ENCODE results near the gene FAAP20. TPM values are rescaled to one million over a fixed set of nuclear protein-coding genes. Genes with fewer than 3 reads are reported as not detected.
A peak's percentile ranks its signal among the peaks of the same experiment; 100 is the strongest.

The FAAP20 gene
- total and polyA plus RNA-seq, 2 experiments from 2014 or later, result 34.5 to 122 TPM

DNA sequence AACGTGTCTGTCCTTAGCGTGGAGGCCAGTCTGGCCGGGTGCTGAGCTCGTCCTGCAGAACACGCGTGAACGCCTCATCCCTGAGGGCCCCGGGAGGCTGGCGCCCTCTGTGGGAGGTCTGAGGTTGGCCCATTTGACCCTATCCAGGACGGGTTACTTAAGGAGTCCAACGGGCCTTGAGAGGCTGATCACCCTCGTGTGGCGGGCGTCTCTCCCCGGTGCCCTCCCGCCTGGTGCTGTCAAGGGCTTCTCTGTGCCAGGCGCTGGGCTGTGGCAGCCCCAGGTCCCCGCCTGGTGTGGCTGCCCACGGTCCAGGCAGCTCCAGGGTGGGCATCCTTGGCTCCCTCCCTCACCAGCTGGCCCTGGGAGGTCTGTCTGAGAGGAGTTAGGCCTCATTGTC, 43.2 kb upstream of the FAAP20 start:
- Histone ChIP-seq H3F3A (ENCODE audit: insufficient read depth) (peaks cover 25% of the 10 kb centered on the region; the same call in 1 of the 2 replicates), H3K4me2 (ENCODE audit: unreplicated experiment) (peak overlapping the region; percentile 15), H3K27me3 (replicated peaks; ENCODE audit: insufficient read depth) (no peaks in the 10 kb centered on the region), H3K79me2 (ENCODE audit: insufficient read depth) (peaks cover 99% of the 10 kb centered on the region), H4K20me1 (ENCODE audit: insufficient read depth) (peaks cover 18% of the 10 kb centered on the region; the same call in 1 of the 2 replicates), H3K9me3 (ENCODE audit: low read depth) (no peaks in the 10 kb centered on the region), H3K9me2 (ENCODE audit: insufficient read depth) (no peaks in the 10 kb centered on the region), H3K27ac (peak overlapping the region; percentile 96), H2AFZ (no peak overlapping the region), H3K9ac (peak overlapping the region; percentile 55), H3K36me3 (ENCODE audit: low read depth) (no peaks in the 10 kb centered on the region), H3K4me3 (no peak overlapping the region), H3K4me1 (ENCODE audit: insufficient read depth) (peaks cover 57% of the 10 kb centered on the region)
- peak; percentile 66 for DNase-seq
- in situ Hi-C loops (cut with MboI), result no loop called here
- 45 to 49% methylated on average over 18 to 19 of the region's 19 CpGs for WGBS, 2 experiments (ENCODE audit: low coverage in 1 of 2, low lambda C conversion rate in 2 of 2, missing lambda C conversion rate in 2 of 2)
- TF ChIP-seq EZH2 (IDR thresholded peaks at IDR 0.05; ENCODE audit: insufficient read depth, poor library complexity, severe bottlenecking), result no peak
- TF ChIP-seq EZH2phosphoT487 (IDR thresholded peaks at IDR 0.05; ENCODE audit: insufficient read depth, low read depth), result no peak

DNA sequence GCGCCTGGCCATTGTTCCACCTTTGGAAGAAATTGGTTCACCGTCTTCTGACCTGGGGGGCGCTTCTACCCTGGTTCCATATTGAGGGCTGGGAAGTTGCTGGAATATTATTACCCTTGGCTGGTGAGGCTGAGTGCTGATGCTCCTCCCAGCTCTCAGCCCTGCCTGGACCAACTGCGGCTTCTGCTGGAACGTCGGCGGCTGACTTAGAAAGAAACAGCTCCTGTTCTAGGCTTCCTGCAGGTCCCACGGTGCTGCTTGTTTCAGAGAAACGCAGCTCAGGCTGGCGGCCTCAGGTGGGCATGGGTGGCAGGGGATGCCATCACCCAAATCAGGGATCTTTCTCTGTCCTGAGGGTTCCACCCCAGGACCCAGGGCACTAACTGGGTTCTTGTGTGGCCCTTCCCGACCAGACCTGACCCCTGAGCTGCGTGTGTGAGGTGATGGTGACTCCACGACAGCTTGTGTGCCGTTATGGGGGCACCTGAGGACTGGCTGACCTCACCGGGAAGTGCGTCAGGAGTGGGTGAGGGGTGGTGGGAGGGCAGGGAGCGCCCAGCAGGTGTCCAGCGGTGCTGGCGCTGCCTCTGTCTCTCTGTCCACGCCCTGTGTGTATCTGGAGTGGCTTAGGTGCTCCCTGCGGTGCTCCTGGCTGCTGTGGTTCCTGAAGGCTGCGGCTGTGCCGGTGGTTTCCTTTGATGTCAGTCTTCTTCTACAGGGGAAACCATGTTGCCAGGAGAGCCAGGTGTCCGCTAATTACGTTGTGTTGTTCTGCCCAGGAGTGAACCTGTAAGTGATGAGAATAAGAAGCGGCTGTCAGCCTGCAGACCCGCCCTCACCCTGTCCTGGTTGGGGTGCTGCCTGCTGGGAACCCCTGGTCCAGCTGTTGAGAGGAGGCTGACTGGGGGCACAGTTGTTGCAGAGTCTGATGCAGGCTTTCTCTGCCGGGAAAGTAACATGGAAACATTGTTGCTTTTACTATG, 42.4 kb upstream of the FAAP20 start:
- in situ Hi-C loops (cut with MboI), result no loop called here

DNA sequence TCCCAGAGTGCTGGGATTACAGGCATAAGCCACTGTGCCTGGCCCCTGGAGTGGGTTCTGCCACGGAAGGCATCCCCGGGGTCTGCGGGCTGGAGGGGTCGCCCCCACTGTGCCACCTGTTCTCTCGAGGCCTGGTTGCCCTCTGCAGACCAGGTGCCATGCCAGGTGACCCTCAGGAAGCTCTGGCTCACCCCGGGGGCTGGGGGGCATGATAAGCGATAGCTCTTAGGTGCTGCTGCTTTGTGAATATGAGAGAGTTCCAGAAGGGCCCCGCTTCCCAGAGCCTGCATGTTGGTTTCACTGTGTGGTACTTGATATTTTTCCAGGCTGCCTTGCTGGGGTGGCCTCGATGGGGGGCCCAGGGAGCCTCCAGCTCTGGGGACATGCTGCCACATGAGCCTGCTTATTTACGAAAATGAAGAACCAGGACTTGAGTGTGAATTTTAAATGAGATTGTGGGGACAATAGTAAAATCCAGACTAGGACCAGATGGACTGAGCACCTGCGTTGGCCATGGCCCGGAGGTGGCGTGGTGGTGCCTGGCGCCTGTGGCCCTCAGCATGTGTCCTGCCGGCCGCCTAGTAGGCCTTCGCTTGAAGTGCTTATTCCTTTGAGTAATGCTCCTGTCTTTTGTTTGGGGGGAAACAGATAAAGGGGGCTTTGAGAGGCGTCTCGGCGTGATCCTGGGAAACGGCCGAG, 40.9 kb upstream of the FAAP20 start:
- Histone ChIP-seq H3F3A (ENCODE audit: insufficient read depth) (peaks cover 29% of the 10 kb centered on the region), H3K27ac (peak overlapping the region; percentile 96), H3K9me2 (ENCODE audit: insufficient read depth) (no peaks in the 10 kb centered on the region), H3K27me3 (replicated peaks; ENCODE audit: insufficient read depth) (no peaks in the 10 kb centered on the region), H3K9ac (peak overlapping the region; percentile 97), H3K4me3 (peak overlapping the region; percentile 90), H3K4me1 (ENCODE audit: insufficient read depth) (peaks cover 59% of the 10 kb centered on the region), H3K4me2 (ENCODE audit: unreplicated experiment) (peak overlapping the region; percentile 81), H3K9me3 (ENCODE audit: low read depth) (no peaks in the 10 kb centered on the region), H3K79me2 (ENCODE audit: insufficient read depth) (peaks cover 99% of the 10 kb centered on the region), H3K36me3 (ENCODE audit: low read depth) (no peaks in the 10 kb centered on the region), H2AFZ (no peak overlapping the region), H4K20me1 (ENCODE audit: insufficient read depth) (peaks cover 12% of the 10 kb centered on the region; the same call in 1 of the 2 replicates)
- no peak for TF ChIP-seq EZH2 (IDR thresholded peaks at IDR 0.05; ENCODE audit: insufficient read depth, poor library complexity, severe bottlenecking)
- 76 to 77% methylated on average over 22 of the region's 22 CpGs for WGBS, 2 experiments (ENCODE audit: low coverage in 1 of 2, low lambda C conversion rate in 2 of 2, missing lambda C conversion rate in 2 of 2)
- DNase-seq, result no peak
- in situ Hi-C loops (cut with MboI), result no loop called here

More for the DNA sequence above, 42.4 kb upstream of the FAAP20 start:
- H3F3A ChIP-seq (ENCODE audit: insufficient read depth), result peaks cover 25% of the 10 kb centered on the region; the same call in 1 of the 2 replicates
- peaks cover 99% of the 10 kb centered on the region for H3K79me2 ChIP-seq (ENCODE audit: insufficient read depth)
- H2AFZ ChIP-seq, result no peak overlapping the region
- H3K27ac ChIP-seq, result peak overlapping the region; percentile 96
- H3K4me3 ChIP-seq, result no peak overlapping the region
- peak overlapping the region; percentile 6 for H3K4me2 ChIP-seq (ENCODE audit: unreplicated experiment)
- peak; percentile 54 for DNase-seq
- peak overlapping the region; percentile 55 for H3K9ac ChIP-seq
- TF ChIP-seq EZH2 (IDR thresholded peaks at IDR 0.05; ENCODE audit: insufficient read depth, poor library complexity, severe bottlenecking) (no peak), EZH2phosphoT487 (IDR thresholded peaks at IDR 0.05; ENCODE audit: insufficient read depth, low read depth) (no peak)
- H4K20me1 ChIP-seq (ENCODE audit: insufficient read depth), result peaks cover 16% of the 10 kb centered on the region; the same call in 1 of the 2 replicates
- no peaks in the 10 kb centered on the region for H3K9me3 ChIP-seq (ENCODE audit: low read depth)
- no peaks in the 10 kb centered on the region for H3K9me2 ChIP-seq (ENCODE audit: insufficient read depth)
- 50 to 54% methylated on average over 27 to 28 of the region's 28 CpGs for WGBS, 2 experiments (ENCODE audit: low coverage in 1 of 2, low lambda C conversion rate in 2 of 2, missing lambda C conversion rate in 2 of 2)
- H3K36me3 ChIP-seq (ENCODE audit: low read depth), result no peaks in the 10 kb centered on the region
- H3K27me3 ChIP-seq (replicated peaks; ENCODE audit: insufficient read depth), result no peaks in the 10 kb centered on the region
- H3K4me1 ChIP-seq (ENCODE audit: insufficient read depth), result peaks cover 63% of the 10 kb centered on the region

DNA sequence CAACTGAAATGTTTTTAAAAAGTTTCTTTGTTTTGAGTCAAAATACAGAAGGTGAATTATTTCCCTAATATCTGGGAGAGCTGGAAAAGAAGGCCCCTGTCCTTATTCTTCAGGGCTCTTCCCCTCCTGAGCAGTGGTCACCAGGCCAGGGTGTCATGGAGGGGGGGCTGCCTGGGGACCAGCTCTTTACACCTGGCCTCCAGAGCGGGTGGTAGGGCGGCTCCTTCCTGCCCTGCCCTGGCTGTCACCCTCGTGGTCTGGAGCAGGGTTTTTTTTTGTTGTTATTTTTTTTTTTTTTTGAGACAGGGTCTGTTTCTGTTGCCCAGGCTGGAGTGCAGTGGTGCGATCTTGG, 40.2 kb upstream of the FAAP20 start:
- no peak overlapping the region for H2AFZ ChIP-seq
- WGBS, 2 experiments (ENCODE audit: low coverage in 1 of 2, low lambda C conversion rate in 2 of 2, missing lambda C conversion rate in 2 of 2), result 8 to 10% methylated on average over 4 of the region's 4 CpGs
- peaks cover 31% of the 10 kb centered on the region for H3F3A ChIP-seq (ENCODE audit: insufficient read depth)
- peak overlapping the region; percentile 81 for H3K4me2 ChIP-seq (ENCODE audit: unreplicated experiment)
- no peak for TF ChIP-seq EZH2 (IDR thresholded peaks at IDR 0.05; ENCODE audit: insufficient read depth, poor library complexity, severe bottlenecking)
- no peak for TF ChIP-seq EZH2phosphoT487 (IDR thresholded peaks at IDR 0.05; ENCODE audit: insufficient read depth, low read depth)
- H3K9me2 ChIP-seq (ENCODE audit: insufficient read depth), result no peaks in the 10 kb centered on the region
- in situ Hi-C loops (cut with MboI), result no loop called here
- H3K9me3 ChIP-seq (ENCODE audit: low read depth), result no peaks in the 10 kb centered on the region
- peak overlapping the region; percentile 96 for H3K27ac ChIP-seq
- DNase-seq, result no peak
- H3K4me3 ChIP-seq, result peak overlapping the region; percentile 90
- H4K20me1 ChIP-seq (ENCODE audit: insufficient read depth), result peaks cover 11% of the 10 kb centered on the region; the same call in 1 of the 2 replicates
- peaks cover 52% of the 10 kb centered on the region for H3K4me1 ChIP-seq (ENCODE audit: insufficient read depth)
- no peaks in the 10 kb centered on the region for H3K36me3 ChIP-seq (ENCODE audit: low read depth)
- H3K79me2 ChIP-seq (ENCODE audit: insufficient read depth), result peaks cover 99% of the 10 kb centered on the region
- H3K9ac ChIP-seq, result peak overlapping the region; percentile 97
- no peaks in the 10 kb centered on the region for H3K27me3 ChIP-seq (replicated peaks; ENCODE audit: insufficient read depth)
